WTC11 (cell line): Measurements from ENCODE around the gene ITGA2. TPM values are rescaled to one million over a fixed set of nuclear protein-coding genes. Genes with fewer than 3 reads are reported as not detected.

Experiments
- ATAC-seq: fragments of 200-7000 bp; cut with Tn5 transposase; 2 replicates; pipeline ENCODE4 v1.10.0; 2021; ENCODE audit warnings: mild to moderate bottlenecking, moderate library complexity
- CTCF ChIA-PET: fragments of 300-600 bp; sonication (Branson Sonifier 250); formaldehyde crosslinking; loops from one replicate; lab custom pipeline; 2021; ENCODE audit warnings: antibody characterized with exemption; lab: Charles Lee
- POLR2A ChIA-PET: fragments of 350-600 bp; sonication (Branson Sonifier 250); formaldehyde crosslinking; loops from one replicate; lab custom pipeline; 2021; ENCODE audit warnings: antibody characterized with exemption; lab: Charles Lee
- DNase-seq: peaks from one replicate; pipeline ENCODE4 v3.0.0; 2021; ENCODE audit warnings: low spot score
- H3K27ac Mint-ChIP-seq: 2 replicates; pipeline ENCODE4 v1.8.0; 2021; ENCODE audit warnings: mixed read lengths
- H3K27me3 Mint-ChIP-seq: 2 replicates; pipeline ENCODE4 v1.8.0; 2021; ENCODE audit warnings: low read depth, mild to moderate bottlenecking, moderate library complexity, mixed read lengths
- H3K36me3 Mint-ChIP-seq: 2 replicates; pipeline ENCODE4 v1.8.0; 2021; ENCODE audit warnings: mixed read lengths
- H3K4me1 Mint-ChIP-seq: 2 replicates; pipeline ENCODE4 v1.8.0; 2022; ENCODE audit warnings: mixed read lengths
- H3K4me3 Mint-ChIP-seq: 2 replicates; pipeline ENCODE4 v1.8.0; 2021; ENCODE audit warnings: mild to moderate bottlenecking, moderate library complexity, mixed read lengths
- H3K9me3 Mint-ChIP-seq: 2 replicates; pipeline ENCODE4 v1.8.0; 2021; ENCODE audit warnings: mixed read lengths
- CTCF ChIP-seq: fragments of 200-600 bp; IDR thresholded peaks from 2 replicates; pipeline ENCODE4 v1.8.0; 2022; ENCODE audit warnings: antibody characterized with exemption
- FOXP1 ChIP-seq: sonication (generic); formaldehyde crosslinking; IDR thresholded peaks from 2 replicates; pipeline ENCODE4 v1.8.0; 2022; ENCODE audit warnings: missing genetic modification reagents, mild to moderate bottlenecking, moderate library complexity, borderline replicate concordance
- GABPB1 ChIP-seq: sonication (generic); formaldehyde crosslinking; IDR thresholded peaks from 2 replicates; pipeline ENCODE4 v1.8.1; 2023; ENCODE audit warnings: mild to moderate bottlenecking, missing genetic modification reagents
- GRHL2 ChIP-seq: fragments of 250-450 bp; sonication (Bioruptor Pico); IDR thresholded peaks from 2 replicates; pipeline ENCODE4 v1.8.0; 2022; ENCODE audit warnings: mild to moderate bottlenecking, moderate library complexity; ENCODE audit not compliant: insufficient replicate concordance, severe bottlenecking
- JUN ChIP-seq: sonication (generic); formaldehyde crosslinking; IDR thresholded peaks from 2 replicates; pipeline ENCODE4 v1.8.0; 2023; ENCODE audit warnings: mild to moderate bottlenecking, missing genetic modification reagents
- MAX ChIP-seq: sonication (generic); formaldehyde crosslinking; IDR thresholded peaks from 2 replicates; pipeline ENCODE4 v1.8.0; 2022; ENCODE audit warnings: mild to moderate bottlenecking, missing genetic modification reagents
- MYBL2 ChIP-seq: sonication (generic); formaldehyde crosslinking; IDR thresholded peaks from 2 replicates; pipeline ENCODE4 v1.8.1; 2023; ENCODE audit warnings: mild to moderate bottlenecking, moderate library complexity, missing genetic modification reagents
- NR1H2 ChIP-seq: sonication (generic); formaldehyde crosslinking; IDR thresholded peaks from 2 replicates; pipeline ENCODE4 v1.9.0; 2021; ENCODE audit warnings: mild to moderate bottlenecking, moderate library complexity, missing genetic modification reagents
- NR2C2 ChIP-seq: sonication (generic); formaldehyde crosslinking; IDR thresholded peaks from 2 replicates; pipeline ENCODE4 v1.8.0; 2022; ENCODE audit warnings: mild to moderate bottlenecking, missing genetic modification reagents
- RELA ChIP-seq: sonication (generic); formaldehyde crosslinking; IDR thresholded peaks from 2 replicates; pipeline ENCODE4 v1.8.1; 2022; ENCODE audit warnings: missing genetic modification reagents, mild to moderate bottlenecking, borderline replicate concordance
- RORB ChIP-seq: fragments of 250-450 bp; sonication (Bioruptor Pico); IDR thresholded peaks from 2 replicates; pipeline ENCODE4 v1.9.0; 2021; ENCODE audit warnings: mild to moderate bottlenecking
- SMAD3 ChIP-seq: sonication (generic); formaldehyde crosslinking; IDR thresholded peaks from 2 replicates; pipeline ENCODE4 v1.8.0; 2022; ENCODE audit warnings: missing genetic modification reagents, mild to moderate bottlenecking, borderline replicate concordance
- STAT6 ChIP-seq: sonication (generic); formaldehyde crosslinking; conservative IDR thresholded peaks from 2 replicates; pipeline ENCODE4 v1.8.1; 2023; ENCODE audit warnings: mild to moderate bottlenecking, low read depth, missing genetic modification reagents, moderate library complexity
- TCF7 ChIP-seq: sonication (generic); formaldehyde crosslinking; IDR thresholded peaks from 2 replicates; pipeline ENCODE4 v1.8.0; 2022; ENCODE audit warnings: mild to moderate bottlenecking, low read depth, missing genetic modification reagents, moderate library complexity
- ZNF263 ChIP-seq: sonication (generic); formaldehyde crosslinking; IDR thresholded peaks from 2 replicates; pipeline ENCODE4 v1.8.1; 2022; ENCODE audit warnings: low read depth, mild to moderate bottlenecking, moderate library complexity, missing genetic modification reagents
- ZNF281 ChIP-seq: sonication (generic); formaldehyde crosslinking; IDR thresholded peaks from 2 replicates; pipeline ENCODE4 v1.8.0; 2023; ENCODE audit warnings: mild to moderate bottlenecking, missing genetic modification reagents
- ZNF423 ChIP-seq: fragments of 250-450 bp; sonication (Bioruptor Pico); IDR thresholded peaks from 2 replicates; pipeline ENCODE4 v2.1.2; 2022; ENCODE audit warnings: mild to moderate bottlenecking, moderate library complexity
- ZNF425 ChIP-seq: fragments of 250-450 bp; sonication (Bioruptor Pico); conservative IDR thresholded peaks from 2 replicates; pipeline ENCODE4 v1.9.0; 2021; ENCODE audit warnings: mild to moderate bottlenecking
- ZSCAN18 ChIP-seq: fragments of 250-450 bp; sonication (Bioruptor Pico); IDR thresholded peaks from 2 replicates; pipeline ENCODE4 v2.1.2; 2022; ENCODE audit warnings: mild to moderate bottlenecking, moderate library complexity
- total RNA-seq: library from RNA; stranded (reverse); gene quantifications from 3 replicates; pipeline ENCODE4 v1.2.3, GENCODE V29; 2021

ITGA2 gene
- total RNA-seq, 1 experiment from 2014 or later: 5.5 TPM

GRCh38 chr5:53099546-53099945 lies 110.4 kb downstream of the ITGA2 start:
- no peaks in the 10 kb centered on the region for H3K4me1 Mint-ChIP-seq
- POLR2A ChIA-PET: no interaction called here

GRCh38 chr5:53100606-53101005 lies 111.5 kb downstream of the ITGA2 start:
- CTCF ChIA-PET: no interaction called here
- no peaks in the 10 kb centered on the region for H3K9me3 Mint-ChIP-seq
- TF ChIP-seq NR1H2 (CRISPR knock-in tag): no peak
- TF ChIP-seq ZNF281 (CRISPR knock-in tag): no peak
- no peak for TF ChIP-seq GRHL2
- no peak for TF ChIP-seq MYBL2 (CRISPR knock-in tag)
- no peak for TF ChIP-seq JUN (CRISPR knock-in tag)
- no peak for TF ChIP-seq STAT6
- no peak for TF ChIP-seq TCF7
- no peak for TF ChIP-seq SMAD3 (CRISPR knock-in tag)
- no peak for TF ChIP-seq FOXP1 (CRISPR knock-in tag)
- TF ChIP-seq ZNF423 (CRISPR knock-in tag): no peak
- TF ChIP-seq ZNF263 (CRISPR knock-in tag): no peak
- no peak for TF ChIP-seq RELA (CRISPR knock-in tag)
- no peak for TF ChIP-seq MAX (CRISPR knock-in tag)

More at GRCh38 chr5:53099546-53099945, 110.4 kb downstream of the ITGA2 start:
- no peak for ATAC-seq
- DNase-seq: no peak
- CTCF ChIA-PET: interaction anchor here (1.2 to 1.4 kb wide), 2 partner anchors 64 to 151 kb away, joined by 3 to 5 read pairs; no protein-coding TSS in a partner anchor
- H3K4me3 Mint-ChIP-seq: no peak overlapping the region
- H3K9me3 Mint-ChIP-seq: no peaks in the 10 kb centered on the region
- TF ChIP-seq RORB (no peak), CTCF (no peak), GABPB1 (no peak), ZNF425 (no peak), ZSCAN18 (CRISPR knock-in tag) (no peak), NR2C2 (CRISPR knock-in tag) (no peak)
- H3K36me3 Mint-ChIP-seq: no peaks in the 10 kb centered on the region
- no peak overlapping the region for H3K27ac Mint-ChIP-seq
- no peaks in the 10 kb centered on the region for H3K27me3 Mint-ChIP-seq

More at GRCh38 chr5:53100606-53101005, 111.5 kb downstream of the ITGA2 start:
- ATAC-seq: no peak
- no peaks in the 10 kb centered on the region for H3K4me1 Mint-ChIP-seq
- no peaks in the 10 kb centered on the region for H3K27me3 Mint-ChIP-seq
- no peak overlapping the region for H3K4me3 Mint-ChIP-seq
- no peak overlapping the region for H3K27ac Mint-ChIP-seq
- DNase-seq: no peak
- POLR2A ChIA-PET: no interaction called here
- H3K36me3 Mint-ChIP-seq: no peaks in the 10 kb centered on the region
